HepG2 (cell line): ENCODE measurements around the gene FMNL2. TPM values are rescaled to one million over a fixed set of nuclear protein-coding genes. Genes with fewer than 3 reads are reported as not detected.
A peak's percentile ranks its signal among the peaks of the same experiment; 100 is the strongest.

Experiments used
- ARID2 ChIP-seq: sonication (generic); formaldehyde crosslinking; IDR thresholded peaks from 2 replicates; pipeline ENCODE4 v1.8.1; 2022; ENCODE audit warnings: mild to moderate bottlenecking, missing genetic modification reagents, borderline replicate concordance
- ELF3 ChIP-seq: IDR thresholded peaks from 2 replicates; pipeline ENCODE4 v1.6.1; 2016; ENCODE audit warnings: missing genetic modification reagents, missing compliant biosample characterization
- FLYWCH1 ChIP-seq: sonication (generic); formaldehyde crosslinking; IDR thresholded peaks from 2 replicates; pipeline ENCODE4 v1.8.1; 2023; ENCODE audit warnings: mild to moderate bottlenecking, missing genetic modification reagents
- GZF1 ChIP-seq: sonication (generic); formaldehyde crosslinking; IDR thresholded peaks from 2 replicates; pipeline ENCODE4 v1.5.1; 2020; ENCODE audit warnings: mild to moderate bottlenecking, missing genetic modification reagents
- MEIS2 ChIP-seq: sonication (generic); formaldehyde crosslinking; IDR thresholded peaks from 2 replicates; pipeline ENCODE4 v1.9.0; 2021; ENCODE audit warnings: mild to moderate bottlenecking, missing genetic modification reagents
- NFIB ChIP-seq: sonication (generic); formaldehyde crosslinking; IDR thresholded peaks from 2 replicates; pipeline ENCODE4 v1.9.0; 2021; ENCODE audit warnings: missing genetic modification reagents, mild to moderate bottlenecking, borderline replicate concordance
- NFYB ChIP-seq: sonication (generic); formaldehyde crosslinking; IDR thresholded peaks from 2 replicates; pipeline ENCODE4 v1.4.0; 2020; ENCODE audit warnings: missing genetic modification reagents
- TGIF2 ChIP-seq: IDR thresholded peaks from 2 replicates; pipeline ENCODE4 v1.6.1; 2016; ENCODE audit warnings: control low read depth, missing compliant biosample characterization
- ZBTB42 ChIP-seq: sonication (generic); formaldehyde crosslinking; IDR thresholded peaks from 2 replicates; pipeline ENCODE4 v1.5.0; 2020; ENCODE audit warnings: mild to moderate bottlenecking, missing genetic modification reagents
- ZNF451 ChIP-seq: sonication (generic); formaldehyde crosslinking; IDR thresholded peaks from 2 replicates; pipeline ENCODE4 v1.5.0; 2020; ENCODE audit warnings: mild to moderate bottlenecking, missing genetic modification reagents
- ZNF879 ChIP-seq: sonication (generic); formaldehyde crosslinking; IDR thresholded peaks from 2 replicates; pipeline ENCODE4 v1.8.1; 2023; ENCODE audit warnings: missing genetic modification reagents
- ZSCAN9 ChIP-seq: IDR thresholded peaks from 2 replicates; pipeline ENCODE4 v1.6.1; 2016; ENCODE audit warnings: borderline replicate concordance
- polyA plus RNA-seq, 8 experiments: library from polyadenylated mRNA; depleted of rRNA in 3 of 8; stranded (reverse) in 7 of 8; unstranded in 1 of 8; fragments of >200 nt; fragmentation: Illumina TruSeq in 4 of 8; extraction: Trizol in 4 of 8; gene quantifications; 2 replicates each; pipeline versions ENCODE4 v1.2.1 to v1.2.3, GENCODE V29; 2011 to 2016; ENCODE audit warnings: low read depth in 4 of 8, missing spikeins in 1 of 8, mixed read lengths in 1 of 8; ENCODE audit not compliant: insufficient read depth in 1 of 8
- total RNA-seq, 5 experiments: library from RNA; depleted of rRNA; stranded (reverse); fragments of >200 nt; fragmentation: Illumina TruSeq; extraction: Trizol; gene quantifications; 2 replicates each; pipeline ENCODE4 v1.2.3, GENCODE V29; 2016; ENCODE audit warnings: low read depth in 1 of 5
- TF ChIP-seq, protein P1 (sequence below): sonication (generic); formaldehyde crosslinking; IDR thresholded peaks from 2 replicates; pipeline ENCODE4 v1.5.0; 2020; ENCODE audit warnings: mild to moderate bottlenecking, missing genetic modification reagents
- TF ChIP-seq, protein P2 (sequence below): sonication (generic); formaldehyde crosslinking; IDR thresholded peaks from 2 replicates; pipeline ENCODE4; 2020; ENCODE audit warnings: missing genetic modification reagents, mild to moderate bottlenecking, borderline replicate concordance
- TF ChIP-seq, protein P3 (sequence below): sonication (generic); formaldehyde crosslinking; IDR thresholded peaks from 2 replicates; pipeline ENCODE4 v1.5.1; 2020; ENCODE audit warnings: missing genetic modification reagents, mild to moderate bottlenecking, borderline replicate concordance
- TF ChIP-seq, protein P4 (sequence below): fragments of 450-650 bp; IDR thresholded peaks from 2 replicates; pipeline ENCODE4 v1.6.1; 2017
- TF ChIP-seq, protein P5 (sequence below): sonication (generic); formaldehyde crosslinking; IDR thresholded peaks from 2 replicates; pipeline ENCODE4 v1.4.0; 2020; ENCODE audit warnings: missing genetic modification reagents
- TF ChIP-seq, protein P6 (sequence below): sonication (generic); formaldehyde crosslinking; IDR thresholded peaks from 2 replicates; pipeline ENCODE4 v1.4.0; 2020; ENCODE audit warnings: missing genetic modification reagents

FMNL2 gene
- total and polyA plus RNA-seq, 2 of the 13 experiments (the other 11 are each of a cell fraction or from before 2014, with no cell fraction given): 66.5 to 67.7 TPM

DNA sequence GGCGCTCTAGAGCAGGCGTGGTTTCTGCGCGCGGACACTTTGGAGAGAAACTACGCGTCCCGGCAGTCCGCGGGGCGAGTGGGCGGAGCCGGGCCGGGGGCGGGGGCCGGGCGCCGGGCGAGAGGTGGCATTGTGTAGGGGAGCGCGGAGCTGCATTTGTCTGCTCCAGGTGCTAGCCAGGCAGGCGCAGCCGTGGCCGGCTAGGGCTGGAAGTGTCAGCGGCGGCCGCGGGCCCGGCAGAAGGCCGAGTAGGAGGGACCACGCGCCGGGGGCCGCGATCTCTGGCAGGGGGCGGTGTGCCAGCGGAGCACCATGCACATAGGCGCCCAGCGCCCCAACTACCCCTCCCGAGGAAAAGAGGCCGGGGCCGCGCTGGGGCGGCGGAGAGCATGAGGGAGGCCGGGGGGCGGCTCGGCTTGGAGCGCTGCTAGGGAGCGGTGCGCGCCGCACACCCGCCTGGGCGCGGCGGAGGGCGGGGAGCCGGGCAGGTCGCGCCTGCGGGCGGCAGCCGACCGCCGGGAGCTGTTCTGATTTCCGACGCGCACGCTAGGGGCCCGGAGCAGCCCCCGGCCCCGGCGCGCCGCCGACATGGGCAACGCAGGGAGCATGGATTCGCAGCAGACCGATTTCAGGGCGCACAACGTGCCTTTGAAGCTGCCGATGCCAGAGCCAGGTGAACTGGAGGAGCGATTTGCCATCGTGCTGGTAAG is at the start of gene FMNL2 (continued):
- TF ChIP-seq, protein P1, sequence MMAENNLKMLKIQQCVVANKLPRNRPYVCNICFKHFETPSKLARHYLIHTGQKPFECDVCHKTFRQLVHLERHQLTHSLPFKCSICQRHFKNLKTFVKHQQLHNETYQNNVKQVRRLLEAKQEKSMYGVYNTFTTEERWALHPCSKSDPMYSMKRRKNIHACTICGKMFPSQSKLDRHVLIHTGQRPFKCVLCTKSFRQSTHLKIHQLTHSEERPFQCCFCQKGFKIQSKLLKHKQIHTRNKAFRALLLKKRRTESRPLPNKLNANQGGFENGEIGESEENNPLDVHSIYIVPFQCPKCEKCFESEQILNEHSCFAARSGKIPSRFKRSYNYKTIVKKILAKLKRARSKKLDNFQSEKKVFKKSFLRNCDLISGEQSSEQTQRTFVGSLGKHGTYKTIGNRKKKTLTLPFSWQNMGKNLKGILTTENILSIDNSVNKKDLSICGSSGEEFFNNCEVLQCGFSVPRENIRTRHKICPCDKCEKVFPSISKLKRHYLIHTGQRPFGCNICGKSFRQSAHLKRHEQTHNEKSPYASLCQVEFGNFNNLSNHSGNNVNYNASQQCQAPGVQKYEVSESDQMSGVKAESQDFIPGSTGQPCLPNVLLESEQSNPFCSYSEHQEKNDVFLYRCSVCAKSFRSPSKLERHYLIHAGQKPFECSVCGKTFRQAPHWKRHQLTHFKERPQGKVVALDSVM: peak; percentile 84
- TF ChIP-seq NFIB: no peak
- no peak; the same call in 1 of the 2 replicates for TF ChIP-seq ZNF879 (CRISPR knock-in tag)
- peak; percentile 84 for TF ChIP-seq ZSCAN9 (CRISPR knock-in tag)
- TF ChIP-seq NFYB (CRISPR knock-in tag): peak; percentile 34; the same call in 1 of the 2 replicates
- TF ChIP-seq MEIS2 (CRISPR knock-in tag): peak; percentile 88
- TF ChIP-seq, protein P2, sequence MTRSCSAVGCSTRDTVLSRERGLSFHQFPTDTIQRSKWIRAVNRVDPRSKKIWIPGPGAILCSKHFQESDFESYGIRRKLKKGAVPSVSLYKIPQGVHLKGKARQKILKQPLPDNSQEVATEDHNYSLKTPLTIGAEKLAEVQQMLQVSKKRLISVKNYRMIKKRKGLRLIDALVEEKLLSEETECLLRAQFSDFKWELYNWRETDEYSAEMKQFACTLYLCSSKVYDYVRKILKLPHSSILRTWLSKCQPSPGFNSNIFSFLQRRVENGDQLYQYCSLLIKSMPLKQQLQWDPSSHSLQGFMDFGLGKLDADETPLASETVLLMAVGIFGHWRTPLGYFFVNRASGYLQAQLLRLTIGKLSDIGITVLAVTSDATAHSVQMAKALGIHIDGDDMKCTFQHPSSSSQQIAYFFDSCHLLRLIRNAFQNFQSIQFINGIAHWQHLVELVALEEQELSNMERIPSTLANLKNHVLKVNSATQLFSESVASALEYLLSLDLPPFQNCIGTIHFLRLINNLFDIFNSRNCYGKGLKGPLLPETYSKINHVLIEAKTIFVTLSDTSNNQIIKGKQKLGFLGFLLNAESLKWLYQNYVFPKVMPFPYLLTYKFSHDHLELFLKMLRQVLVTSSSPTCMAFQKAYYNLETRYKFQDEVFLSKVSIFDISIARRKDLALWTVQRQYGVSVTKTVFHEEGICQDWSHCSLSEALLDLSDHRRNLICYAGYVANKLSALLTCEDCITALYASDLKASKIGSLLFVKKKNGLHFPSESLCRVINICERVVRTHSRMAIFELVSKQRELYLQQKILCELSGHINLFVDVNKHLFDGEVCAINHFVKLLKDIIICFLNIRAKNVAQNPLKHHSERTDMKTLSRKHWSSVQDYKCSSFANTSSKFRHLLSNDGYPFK: no peak
- no peak; the same call in 1 of the 2 replicates for TF ChIP-seq FLYWCH1 (CRISPR knock-in tag)
- TF ChIP-seq, protein P3, sequence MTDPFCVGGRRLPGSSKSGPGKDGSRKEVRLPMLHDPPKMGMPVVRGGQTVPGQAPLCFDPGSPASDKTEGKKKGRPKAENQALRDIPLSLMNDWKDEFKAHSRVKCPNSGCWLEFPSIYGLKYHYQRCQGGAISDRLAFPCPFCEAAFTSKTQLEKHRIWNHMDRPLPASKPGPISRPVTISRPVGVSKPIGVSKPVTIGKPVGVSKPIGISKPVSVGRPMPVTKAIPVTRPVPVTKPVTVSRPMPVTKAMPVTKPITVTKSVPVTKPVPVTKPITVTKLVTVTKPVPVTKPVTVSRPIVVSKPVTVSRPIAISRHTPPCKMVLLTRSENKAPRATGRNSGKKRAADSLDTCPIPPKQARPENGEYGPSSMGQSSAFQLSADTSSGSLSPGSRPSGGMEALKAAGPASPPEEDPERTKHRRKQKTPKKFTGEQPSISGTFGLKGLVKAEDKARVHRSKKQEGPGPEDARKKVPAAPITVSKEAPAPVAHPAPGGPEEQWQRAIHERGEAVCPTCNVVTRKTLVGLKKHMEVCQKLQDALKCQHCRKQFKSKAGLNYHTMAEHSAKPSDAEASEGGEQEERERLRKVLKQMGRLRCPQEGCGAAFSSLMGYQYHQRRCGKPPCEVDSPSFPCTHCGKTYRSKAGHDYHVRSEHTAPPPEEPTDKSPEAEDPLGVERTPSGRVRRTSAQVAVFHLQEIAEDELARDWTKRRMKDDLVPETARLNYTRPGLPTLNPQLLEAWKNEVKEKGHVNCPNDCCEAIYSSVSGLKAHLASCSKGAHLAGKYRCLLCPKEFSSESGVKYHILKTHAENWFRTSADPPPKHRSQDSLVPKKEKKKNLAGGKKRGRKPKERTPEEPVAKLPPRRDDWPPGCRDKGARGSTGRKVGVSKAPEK (CRISPR knock-in tag): no peak
- peak; percentile 74; the same call in 1 of the 2 replicates for TF ChIP-seq ZNF451 (CRISPR knock-in tag)
- TF ChIP-seq, protein P4, sequence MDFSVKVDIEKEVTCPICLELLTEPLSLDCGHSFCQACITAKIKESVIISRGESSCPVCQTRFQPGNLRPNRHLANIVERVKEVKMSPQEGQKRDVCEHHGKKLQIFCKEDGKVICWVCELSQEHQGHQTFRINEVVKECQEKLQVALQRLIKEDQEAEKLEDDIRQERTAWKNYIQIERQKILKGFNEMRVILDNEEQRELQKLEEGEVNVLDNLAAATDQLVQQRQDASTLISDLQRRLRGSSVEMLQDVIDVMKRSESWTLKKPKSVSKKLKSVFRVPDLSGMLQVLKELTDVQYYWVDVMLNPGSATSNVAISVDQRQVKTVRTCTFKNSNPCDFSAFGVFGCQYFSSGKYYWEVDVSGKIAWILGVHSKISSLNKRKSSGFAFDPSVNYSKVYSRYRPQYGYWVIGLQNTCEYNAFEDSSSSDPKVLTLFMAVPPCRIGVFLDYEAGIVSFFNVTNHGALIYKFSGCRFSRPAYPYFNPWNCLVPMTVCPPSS: no peak
- TF ChIP-seq, protein P5, sequence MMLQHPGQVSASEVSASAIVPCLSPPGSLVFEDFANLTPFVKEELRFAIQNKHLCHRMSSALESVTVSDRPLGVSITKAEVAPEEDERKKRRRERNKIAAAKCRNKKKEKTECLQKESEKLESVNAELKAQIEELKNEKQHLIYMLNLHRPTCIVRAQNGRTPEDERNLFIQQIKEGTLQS (CRISPR knock-in tag): peak; percentile 72; the same call in 1 of the 2 replicates
- no peak for TF ChIP-seq ARID2 (CRISPR knock-in tag)
- peak; percentile 41; the same call in 1 of the 2 replicates for TF ChIP-seq ELF3
- peak; percentile 45; the same call in 1 of the 2 replicates for TF ChIP-seq ZBTB42
- TF ChIP-seq GZF1 (CRISPR knock-in tag): no peak
- TF ChIP-seq TGIF2: peak; percentile 83; the same call in 1 of the 2 replicates
- TF ChIP-seq, protein P6, sequence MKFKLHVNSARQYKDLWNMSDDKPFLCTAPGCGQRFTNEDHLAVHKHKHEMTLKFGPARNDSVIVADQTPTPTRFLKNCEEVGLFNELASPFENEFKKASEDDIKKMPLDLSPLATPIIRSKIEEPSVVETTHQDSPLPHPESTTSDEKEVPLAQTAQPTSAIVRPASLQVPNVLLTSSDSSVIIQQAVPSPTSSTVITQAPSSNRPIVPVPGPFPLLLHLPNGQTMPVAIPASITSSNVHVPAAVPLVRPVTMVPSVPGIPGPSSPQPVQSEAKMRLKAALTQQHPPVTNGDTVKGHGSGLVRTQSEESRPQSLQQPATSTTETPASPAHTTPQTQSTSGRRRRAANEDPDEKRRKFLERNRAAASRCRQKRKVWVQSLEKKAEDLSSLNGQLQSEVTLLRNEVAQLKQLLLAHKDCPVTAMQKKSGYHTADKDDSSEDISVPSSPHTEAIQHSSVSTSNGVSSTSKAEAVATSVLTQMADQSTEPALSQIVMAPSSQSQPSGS (CRISPR knock-in tag): no peak
